ENCODE results near the gene SEM1. TPM values are rescaled to one million over a fixed set of nuclear protein-coding genes. Genes with fewer than 3 reads are reported as not detected.

Gene SEM1
- total RNA-seq, 4 donors from 2014 or later, result 9.7 to 52.8 (median 24.0) TPM

DNA sequence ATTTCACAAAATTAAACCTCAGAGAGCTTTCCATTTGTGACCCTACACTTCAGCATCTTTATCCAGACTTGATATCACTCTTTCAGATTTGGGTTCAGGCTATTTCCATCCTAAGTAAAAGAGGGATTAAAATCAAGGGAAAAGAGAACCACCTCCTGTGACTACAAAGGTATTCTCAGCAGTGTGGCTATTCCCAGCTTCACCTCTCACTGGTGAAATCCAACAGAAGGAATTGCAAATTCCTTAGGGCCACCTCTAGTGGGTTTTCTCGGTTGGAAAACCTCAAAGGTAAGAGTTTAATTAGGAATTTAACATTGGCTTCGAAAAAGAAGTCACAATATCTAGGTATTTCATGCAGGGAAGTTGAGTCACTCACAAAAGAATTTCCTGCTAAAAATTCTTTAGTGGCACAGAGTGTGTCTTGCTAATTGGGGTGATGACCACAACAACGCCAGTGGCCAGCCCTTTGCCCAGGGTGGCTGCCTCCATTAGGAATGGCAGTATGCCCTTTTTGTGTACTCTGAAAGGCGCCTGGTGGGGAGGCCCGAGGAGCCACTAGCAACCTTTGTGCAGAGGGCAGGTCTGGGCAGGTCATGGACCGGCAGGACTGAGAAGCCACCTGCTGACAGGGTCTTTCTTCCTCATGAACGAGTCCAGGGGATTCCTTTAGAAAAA, 52.2 kb downstream of the SEM1 start:
- DNase-seq (ENCODE audit: low spot score in 2 of 2), result no peak
- H3K4me3 ChIP-seq (ENCODE audit: low read depth, poor library complexity, severe bottlenecking), result no peak overlapping the region
- intact Hi-C loops (cut with DNase I; ENCODE audit: low total_unique reads), result no loop called here
- TF ChIP-seq POLR2A (IDR thresholded peaks at IDR 0.05), result no peak
- TF ChIP-seq, protein P1, sequence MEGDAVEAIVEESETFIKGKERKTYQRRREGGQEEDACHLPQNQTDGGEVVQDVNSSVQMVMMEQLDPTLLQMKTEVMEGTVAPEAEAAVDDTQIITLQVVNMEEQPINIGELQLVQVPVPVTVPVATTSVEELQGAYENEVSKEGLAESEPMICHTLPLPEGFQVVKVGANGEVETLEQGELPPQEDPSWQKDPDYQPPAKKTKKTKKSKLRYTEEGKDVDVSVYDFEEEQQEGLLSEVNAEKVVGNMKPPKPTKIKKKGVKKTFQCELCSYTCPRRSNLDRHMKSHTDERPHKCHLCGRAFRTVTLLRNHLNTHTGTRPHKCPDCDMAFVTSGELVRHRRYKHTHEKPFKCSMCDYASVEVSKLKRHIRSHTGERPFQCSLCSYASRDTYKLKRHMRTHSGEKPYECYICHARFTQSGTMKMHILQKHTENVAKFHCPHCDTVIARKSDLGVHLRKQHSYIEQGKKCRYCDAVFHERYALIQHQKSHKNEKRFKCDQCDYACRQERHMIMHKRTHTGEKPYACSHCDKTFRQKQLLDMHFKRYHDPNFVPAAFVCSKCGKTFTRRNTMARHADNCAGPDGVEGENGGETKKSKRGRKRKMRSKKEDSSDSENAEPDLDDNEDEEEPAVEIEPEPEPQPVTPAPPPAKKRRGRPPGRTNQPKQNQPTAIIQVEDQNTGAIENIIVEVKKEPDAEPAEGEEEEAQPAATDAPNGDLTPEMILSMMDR (IDR thresholded peaks at IDR 0.05), result no peak
- 72 to 76% methylated on average over 7 of the region's 7 CpGs for WGBS, 2 donors

- DNase-seq (ENCODE audit: low spot score in 2 of 2), result no peak
- no peak overlapping the region for H3K4me3 ChIP-seq (ENCODE audit: low read depth, poor library complexity, severe bottlenecking)
- 81 to 85% methylated on average over 2 of the region's 2 CpGs for WGBS, 2 donors
- intact Hi-C loops (cut with DNase I; ENCODE audit: low total_unique reads), result no loop called here
- no peak for TF ChIP-seq POLR2A (IDR thresholded peaks at IDR 0.05)
- TF ChIP-seq, protein P1 (IDR thresholded peaks at IDR 0.05), result no peak
These were observed 53.7 kb downstream of the SEM1 start for GRCh38 chr7:96655956-96656355.

DNA sequence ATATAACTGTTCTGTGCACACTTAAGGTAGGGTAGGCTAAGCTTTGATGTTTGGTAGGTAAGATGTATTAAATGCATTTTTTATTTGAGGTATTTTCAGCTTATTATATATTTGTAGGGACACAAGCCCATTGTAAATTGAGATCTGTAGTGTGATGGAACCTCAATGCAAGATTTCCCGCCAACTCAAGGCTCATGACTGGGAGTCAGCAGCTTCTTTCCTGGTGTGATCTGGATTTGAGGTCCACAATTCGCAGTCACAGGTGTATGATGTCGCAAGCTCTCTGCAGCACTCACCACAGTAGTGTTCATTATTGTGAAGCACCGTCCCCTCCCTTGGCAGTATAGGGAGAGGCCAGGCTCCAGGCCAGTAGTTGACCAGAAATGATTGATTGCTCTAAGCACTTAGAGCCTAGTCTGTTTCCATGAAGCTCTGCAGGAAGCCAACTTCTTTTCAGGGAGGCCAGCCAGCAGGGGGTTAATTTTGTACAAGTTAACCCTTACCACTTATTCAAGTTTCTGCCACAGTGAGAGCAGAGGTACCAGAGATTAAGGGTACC, 54.9 kb downstream of the SEM1 start:
- WGBS, 2 donors, result 84 to 96% methylated on average over 4 of the region's 4 CpGs
- H3K4me3 ChIP-seq (ENCODE audit: low read depth, poor library complexity, severe bottlenecking), result no peak overlapping the region
- intact Hi-C loops (cut with DNase I; ENCODE audit: low total_unique reads), result no loop called here
- DNase-seq (ENCODE audit: low spot score in 2 of 2), result no peak
- TF ChIP-seq POLR2A (IDR thresholded peaks at IDR 0.05), result no peak
- TF ChIP-seq, protein P1 (IDR thresholded peaks at IDR 0.05), result no peak

- no peak overlapping the region for H3K4me3 ChIP-seq (ENCODE audit: low read depth, poor library complexity, severe bottlenecking)
- TF ChIP-seq, protein P1 (IDR thresholded peaks at IDR 0.05), result no peak
- TF ChIP-seq POLR2A (IDR thresholded peaks at IDR 0.05), result no peak
- intact Hi-C loops (cut with DNase I; ENCODE audit: low total_unique reads), result no loop called here
- WGBS, 2 donors, result 67 to 77% methylated on average over 1 of the region's 1 CpG
- DNase-seq (ENCODE audit: low spot score in 2 of 2), result no peak
These were observed 59.7 kb downstream of the SEM1 start for GRCh38 chr7:96649981-96650380.

- TF ChIP-seq, protein P1 (IDR thresholded peaks at IDR 0.05), result no peak
- no peak for TF ChIP-seq POLR2A (IDR thresholded peaks at IDR 0.05)
- 78 to 85% methylated on average over 8 of the region's 8 CpGs for WGBS, 2 donors
- no peak for DNase-seq (ENCODE audit: low spot score in 2 of 2)
- no peak overlapping the region for H3K4me3 ChIP-seq (ENCODE audit: low read depth, poor library complexity, severe bottlenecking)
- intact Hi-C loops (cut with DNase I; ENCODE audit: low total_unique reads), result no loop called here
These were observed 60.9 kb downstream of the SEM1 start for GRCh38 chr7:96648784-96649183.

Measured in lower leg skin (tissue), 4 donors.